GM21786 (cell line): ENCODE data around the gene NBPF3.
"Not testable (repeated sequence)": the region's sequence is repeated elsewhere in the genome, so short reads cannot be mapped to it uniquely, and the experiment has no call there.

Source experiments
- ATAC-seq: cut with Tn5 transposase; IDR thresholded peaks from one replicate; pipeline ENCODE4 v1.9.1; 2021; ENCODE audit not compliant: unreplicated experiment

The NBPF3 gene, protein sequence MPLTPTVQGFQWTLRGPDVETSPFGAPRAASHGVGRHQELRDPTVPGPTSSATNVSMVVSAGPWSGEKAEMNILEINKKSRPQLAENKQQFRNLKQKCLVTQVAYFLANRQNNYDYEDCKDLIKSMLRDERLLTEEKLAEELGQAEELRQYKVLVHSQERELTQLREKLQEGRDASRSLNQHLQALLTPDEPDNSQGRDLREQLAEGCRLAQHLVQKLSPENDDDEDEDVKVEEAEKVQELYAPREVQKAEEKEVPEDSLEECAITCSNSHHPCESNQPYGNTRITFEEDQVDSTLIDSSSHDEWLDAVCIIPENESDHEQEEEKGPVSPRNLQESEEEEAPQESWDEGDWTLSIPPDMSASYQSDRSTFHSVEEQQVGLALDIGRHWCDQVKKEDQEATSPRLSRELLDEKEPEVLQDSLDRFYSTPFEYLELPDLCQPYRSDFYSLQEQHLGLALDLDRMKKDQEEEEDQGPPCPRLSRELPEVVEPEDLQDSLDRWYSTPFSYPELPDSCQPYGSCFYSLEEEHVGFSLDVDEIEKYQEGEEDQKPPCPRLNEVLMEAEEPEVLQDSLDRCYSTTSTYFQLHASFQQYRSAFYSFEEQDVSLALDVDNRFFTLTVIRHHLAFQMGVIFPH

DNA sequence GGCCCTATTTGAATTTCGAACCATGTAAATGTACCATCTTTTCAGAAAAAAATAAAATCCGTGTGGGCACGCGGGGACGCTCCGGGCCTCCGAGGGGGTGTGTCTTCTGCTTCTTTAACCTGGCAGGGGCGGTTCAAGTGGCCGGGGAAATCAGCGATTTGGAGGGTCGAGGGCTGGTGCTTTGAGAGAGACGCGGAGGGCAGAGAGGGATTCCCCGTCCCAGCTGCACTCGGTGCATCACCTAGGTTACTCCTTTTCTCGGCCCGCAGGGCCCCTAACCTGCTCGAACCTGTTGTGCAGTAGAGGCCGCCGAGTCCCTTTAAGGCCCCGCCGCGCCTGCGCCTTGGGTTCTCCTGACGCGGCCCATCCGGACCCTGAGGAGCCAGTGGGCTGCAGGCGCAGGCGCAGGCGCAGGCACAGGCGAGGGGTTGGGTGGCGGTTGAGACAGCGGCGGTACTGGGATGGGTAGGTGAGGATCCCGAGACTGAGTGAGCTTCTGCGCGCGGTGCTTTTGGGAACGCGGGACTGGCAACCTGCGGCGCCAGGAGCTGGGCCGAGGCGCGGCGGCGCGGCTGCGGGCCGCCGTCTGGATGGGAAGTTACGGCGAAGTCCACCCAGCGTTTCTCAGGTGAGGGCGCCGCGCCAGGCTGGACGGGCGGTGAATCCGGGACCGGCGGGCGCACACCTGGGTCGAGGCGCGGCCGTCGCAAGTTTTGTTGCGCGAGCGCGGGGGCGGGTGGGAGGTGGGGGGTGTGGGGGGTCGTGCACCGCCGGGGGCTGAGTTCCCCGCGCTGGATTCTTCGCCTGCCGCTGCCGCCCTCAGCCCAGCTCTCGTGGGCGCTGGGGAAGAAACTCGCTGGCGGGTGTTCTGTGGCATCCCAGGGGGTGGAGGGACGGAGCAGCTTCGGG is at the start of gene NBPF3:
NBPF3 (plus strand) TSS at position 417 of the 909 bp plus-strand sequence. CDS start 4,950 bp downstream, outside the sequence.
- ATAC-seq: peak; percentile 88

DNA sequence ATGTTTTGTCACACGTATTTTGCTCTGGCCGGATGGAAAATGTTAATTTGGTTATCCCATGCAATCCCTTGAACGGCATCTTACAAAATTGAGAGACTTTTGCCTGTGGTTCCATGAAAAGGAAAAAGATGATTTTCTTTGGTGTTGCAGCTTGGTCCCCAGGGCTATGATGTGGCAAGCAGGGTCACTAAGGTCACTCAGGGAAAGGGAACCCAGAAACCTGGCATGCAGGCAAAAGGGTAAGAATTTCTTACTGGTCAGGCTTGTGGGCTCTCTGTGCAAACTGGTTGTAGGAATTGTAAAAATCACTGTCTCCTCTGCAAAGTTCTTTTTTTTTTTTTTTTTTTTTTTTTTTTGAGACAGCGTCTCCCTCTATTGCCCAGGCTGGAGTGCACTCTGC is 48.4 kb upstream of the NBPF3 start:
- ATAC-seq: no peak

DNA sequence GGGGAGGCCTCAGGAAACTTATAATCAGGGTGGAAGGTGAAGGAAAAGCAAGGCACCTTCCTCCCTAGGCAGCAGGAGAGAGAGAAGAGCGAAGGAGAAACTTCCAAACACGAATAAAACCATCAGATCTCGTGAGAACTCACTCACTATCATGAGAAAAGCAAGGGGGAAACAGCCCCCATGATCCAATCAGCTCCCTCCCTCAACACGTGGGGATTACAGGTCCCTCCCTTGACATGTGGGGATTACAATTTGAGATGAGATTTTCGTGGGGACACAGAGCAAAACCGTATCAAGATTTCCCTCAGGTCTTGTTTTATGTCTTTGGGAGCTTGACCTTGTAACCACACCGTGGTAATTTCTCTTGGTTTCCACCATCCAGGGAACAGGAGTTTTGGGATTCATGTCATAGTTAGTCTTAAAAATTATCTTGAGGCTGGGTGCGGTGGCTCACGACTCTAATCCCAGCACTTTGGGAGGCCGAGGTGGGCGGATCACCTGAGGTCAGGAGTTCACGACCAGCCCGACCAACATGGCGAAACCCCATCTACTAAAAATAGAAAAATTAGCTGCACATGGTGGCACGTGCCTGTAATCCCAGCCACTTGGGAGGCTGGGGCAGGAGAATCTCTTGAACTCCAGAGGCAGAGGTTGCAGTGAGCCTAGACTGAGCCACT is 47.2 kb upstream of the NBPF3 start:
- no peak for ATAC-seq

DNA sequence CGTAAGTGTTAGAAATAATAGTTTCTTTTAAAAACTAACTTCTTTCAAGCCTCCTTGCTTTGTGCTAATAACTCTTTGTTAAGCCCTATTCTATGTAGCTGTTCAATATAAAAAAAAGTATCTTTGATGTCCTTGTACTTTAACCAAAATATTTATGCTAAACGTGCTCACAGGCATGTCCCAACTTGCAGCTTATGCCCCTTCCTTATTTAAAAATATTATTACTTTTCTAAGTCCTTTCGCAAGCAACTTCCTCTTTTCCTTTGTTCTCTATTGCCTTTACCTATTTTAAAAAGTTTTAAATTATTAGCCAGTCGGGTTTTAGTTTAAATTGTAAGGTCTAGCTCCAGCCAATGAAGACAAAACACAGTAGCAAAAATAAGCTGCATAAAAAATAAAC is 43.4 kb upstream of the NBPF3 start:
- no peak for ATAC-seq

DNA sequence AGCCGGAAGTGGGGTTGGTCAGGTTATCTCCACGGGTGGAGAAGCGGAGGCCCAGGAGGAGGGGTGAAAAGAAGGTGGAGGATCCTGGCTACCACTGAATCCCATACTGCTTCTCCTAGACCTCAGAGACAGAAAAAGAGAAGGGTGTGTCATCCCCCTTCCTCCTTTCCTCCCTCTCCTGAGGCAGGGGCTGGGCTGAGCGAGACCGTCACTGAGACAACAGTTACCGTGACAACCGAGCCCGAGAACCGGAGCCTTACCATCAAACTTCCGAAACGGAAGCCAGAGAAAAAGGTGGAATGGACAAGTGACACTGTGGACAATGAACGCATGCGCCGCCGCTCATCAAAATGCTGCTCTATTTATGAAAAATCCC is 42.1 kb upstream of the NBPF3 start:
- no peak for ATAC-seq

GRCh38 chr1:21401726-21402346 is 38.1 kb upstream of the NBPF3 start:
- not testable (repeated sequence) for ATAC-seq

DNA sequence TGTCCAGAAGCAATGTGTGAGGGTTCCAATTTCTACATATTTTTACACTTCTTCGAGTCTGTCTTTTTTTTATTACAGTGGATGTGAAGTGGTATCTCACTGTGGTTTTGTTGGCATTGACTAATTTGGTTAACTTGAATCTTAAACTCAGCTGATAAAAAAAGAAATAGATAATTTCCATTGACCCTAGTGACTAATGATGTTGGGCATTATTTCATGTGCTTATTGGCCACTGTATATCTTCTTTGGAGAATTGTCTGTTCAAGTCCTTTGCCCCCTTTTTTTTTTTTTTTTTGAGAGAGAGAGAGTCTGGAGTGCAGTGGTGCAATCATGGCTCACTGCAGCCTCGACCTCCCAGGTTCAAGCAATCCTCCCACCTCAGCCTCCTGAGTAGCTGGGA is 33.3 kb upstream of the NBPF3 start:
- ATAC-seq: no peak

DNA sequence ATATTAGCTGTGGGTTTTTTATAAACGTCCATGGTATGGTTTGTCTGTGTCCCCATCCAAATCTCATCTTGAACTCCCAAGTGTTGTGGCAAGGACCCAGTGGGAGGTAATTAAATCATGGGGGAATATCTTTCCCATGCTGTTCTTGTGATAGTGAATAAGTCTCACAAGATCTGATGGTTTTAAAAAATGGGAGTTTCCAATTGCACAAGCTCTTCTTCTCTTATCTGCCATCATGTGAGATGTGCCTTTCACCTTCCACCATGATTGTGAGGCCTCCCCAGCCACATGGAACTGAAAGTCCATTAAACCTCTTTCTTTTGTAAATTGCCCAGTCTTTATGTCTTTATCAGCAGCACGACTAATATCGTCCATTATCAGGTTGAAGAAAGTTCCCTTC is 30.0 kb upstream of the NBPF3 start:
- ATAC-seq: not testable (repeated sequence)

GRCh38 chr1:21414015-21414414 is 25.9 kb upstream of the NBPF3 start:
- no peak for ATAC-seq

DNA sequence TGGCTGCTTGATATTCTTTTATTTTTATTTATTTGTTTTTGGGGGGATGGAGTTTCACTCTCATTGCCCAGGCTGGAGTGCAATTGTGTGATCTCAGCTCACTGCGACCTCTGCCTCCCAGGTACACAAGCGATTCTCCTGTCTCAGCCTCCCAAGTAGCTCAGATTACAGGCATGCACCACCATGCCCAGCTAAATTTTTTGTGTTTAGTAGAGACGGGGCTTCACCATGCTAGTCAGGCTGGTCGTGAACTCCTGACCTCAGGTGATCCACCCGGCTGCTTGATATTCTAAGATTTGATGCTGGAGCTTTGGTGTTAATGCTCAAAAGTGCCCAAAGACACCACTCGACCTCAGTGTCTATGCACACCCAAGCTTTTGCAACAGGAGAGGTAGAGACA is 19.6 kb upstream of the NBPF3 start:
- ATAC-seq: not testable (repeated sequence)

GRCh38 chr1:21421307-21421706 is 18.6 kb upstream of the NBPF3 start:
- ATAC-seq: not testable (repeated sequence)

- ATAC-seq: not testable (repeated sequence)
Observed at GRCh38 chr1:21427798-21428480, 12.0 kb upstream of the NBPF3 start.

DNA sequence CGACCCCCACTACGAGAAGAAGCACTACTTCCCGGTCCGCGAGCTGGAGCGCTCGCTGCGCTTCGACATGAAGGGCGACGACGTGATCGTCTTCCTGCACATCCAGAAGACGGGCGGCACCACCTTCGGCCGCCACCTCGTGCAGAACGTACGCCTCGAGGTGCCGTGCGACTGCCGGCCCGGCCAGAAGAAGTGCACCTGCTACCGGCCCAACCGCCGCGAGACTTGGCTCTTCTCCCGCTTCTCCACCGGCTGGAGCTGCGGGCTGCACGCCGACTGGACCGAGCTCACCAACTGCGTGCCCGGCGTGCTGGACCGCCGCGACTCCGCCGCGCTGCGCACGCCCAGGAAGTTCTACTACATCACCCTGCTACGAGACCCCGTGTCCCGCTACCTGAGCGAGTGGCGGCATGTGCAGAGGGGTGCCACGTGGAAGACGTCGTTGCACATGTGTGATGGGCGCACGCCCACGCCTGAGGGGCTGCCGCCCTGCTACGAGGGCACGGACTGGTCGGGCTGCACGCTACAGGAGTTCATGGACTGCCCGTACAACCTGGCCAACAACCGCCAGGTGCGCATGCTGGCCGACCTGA is 11.4 kb upstream of the NBPF3 start:
- ATAC-seq: not testable (repeated sequence)

DNA sequence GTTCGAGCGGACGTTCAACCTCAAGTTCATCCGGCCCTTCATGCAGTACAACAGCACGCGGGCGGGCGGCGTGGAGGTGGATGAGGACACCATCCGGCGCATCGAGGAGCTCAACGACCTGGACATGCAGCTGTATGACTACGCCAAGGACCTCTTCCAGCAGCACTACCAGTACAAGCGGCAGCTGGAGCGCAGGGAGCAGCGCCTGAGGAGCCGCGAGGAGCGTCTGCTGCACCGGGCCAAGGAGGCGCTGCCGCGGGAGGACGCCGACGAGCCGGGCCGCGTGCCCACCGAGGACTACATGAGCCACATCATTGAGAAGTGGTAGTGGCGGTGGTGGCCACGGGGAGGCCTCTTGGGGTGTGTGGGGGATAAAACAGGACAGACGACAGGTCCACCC is 10.7 kb upstream of the NBPF3 start:
- ATAC-seq: not testable (repeated sequence)

GRCh38 chr1:21430875-21431274 is 9.1 kb upstream of the NBPF3 start:
- not testable (repeated sequence) for ATAC-seq

- ATAC-seq: no peak
Observed at GRCh38 chr1:21434394-21434793, 5.5 kb upstream of the NBPF3 start.

DNA sequence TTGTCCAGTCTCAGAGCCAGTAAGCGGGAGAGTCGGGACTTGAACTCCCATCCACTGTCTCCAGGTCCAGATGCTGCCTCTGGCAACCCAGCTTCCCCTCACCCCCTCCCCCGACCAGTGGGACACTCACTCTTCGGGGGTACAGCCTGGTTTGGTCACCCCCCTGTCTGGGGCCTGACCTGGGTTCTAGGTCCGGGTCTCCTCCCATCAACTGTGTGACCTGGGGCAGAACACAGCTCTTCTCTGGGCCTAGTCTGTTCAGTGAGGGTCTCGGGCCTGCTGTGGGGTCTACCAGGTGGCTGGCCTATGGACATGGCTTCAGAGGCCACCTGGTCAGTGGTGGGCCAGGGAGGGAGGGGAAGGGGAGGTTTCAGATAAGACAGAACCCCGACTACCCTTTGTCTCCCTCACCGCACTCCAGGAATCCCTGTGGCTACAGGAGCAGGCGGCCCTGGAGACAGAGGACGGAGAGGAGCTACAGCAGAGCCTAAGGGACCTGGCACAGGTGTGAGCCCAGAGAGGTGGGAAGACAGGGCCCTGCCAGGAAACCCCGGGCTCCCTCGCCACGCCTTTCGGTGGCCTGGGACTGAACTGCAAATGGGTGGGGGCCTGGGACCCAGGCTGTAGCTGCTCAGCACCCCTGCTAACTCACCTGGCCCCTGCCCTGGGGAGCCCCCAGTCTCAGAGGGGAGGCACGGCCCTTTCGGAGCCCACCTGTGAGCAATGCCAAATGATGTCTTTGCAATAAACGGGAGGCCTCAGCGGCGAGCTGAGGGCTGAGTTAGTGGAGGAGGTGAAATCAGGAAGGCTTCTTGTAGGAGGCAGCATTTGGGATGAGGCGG is 4.1 kb upstream of the NBPF3 start:
- ATAC-seq: no peak

- ATAC-seq: no peak
Observed at GRCh38 chr1:21436488-21437340, 3.2 kb upstream of the NBPF3 start.
